ENCODE results near the gene TAF11L5. TPM values are rescaled to one million over a fixed set of nuclear protein-coding genes. Genes with fewer than 3 reads are reported as not detected.
"Not testable (repeated sequence)": the region's sequence is repeated elsewhere in the genome, so short reads cannot be mapped to it uniquely, and the experiment has no call there.

TAF11L5 gene
- total and polyA plus RNA-seq, 2 experiments from 2014 or later, result not detected

DNA sequence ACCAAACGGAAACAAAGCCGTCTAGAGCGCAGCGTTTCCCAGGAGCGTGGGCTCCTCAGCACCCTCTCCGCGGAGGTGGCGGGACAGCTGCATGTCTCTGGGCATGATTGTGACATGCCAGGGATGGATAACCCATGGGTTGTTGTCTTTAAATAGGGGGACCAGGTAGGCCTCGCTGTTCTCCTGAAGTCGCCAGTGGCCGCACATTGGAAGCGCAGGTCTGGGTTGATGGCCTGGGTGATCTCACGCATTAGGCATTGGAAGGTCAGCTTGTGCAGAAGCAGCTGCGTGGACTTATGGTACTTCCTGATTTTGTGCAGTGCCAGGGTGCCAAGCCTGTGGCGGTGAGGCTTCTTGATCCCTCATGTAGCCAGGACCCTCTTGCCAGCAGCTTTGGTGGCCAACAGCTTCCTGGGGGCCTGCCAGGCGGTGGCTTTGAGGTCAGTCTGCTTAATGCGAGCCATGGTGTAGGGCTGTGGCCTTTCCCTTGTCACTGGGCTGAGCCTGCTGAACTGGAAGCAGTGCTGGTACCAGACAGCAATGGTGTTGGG is 13.2 kb upstream of the TAF11L5 start (continued):
- TF ChIP-seq, protein P1, sequence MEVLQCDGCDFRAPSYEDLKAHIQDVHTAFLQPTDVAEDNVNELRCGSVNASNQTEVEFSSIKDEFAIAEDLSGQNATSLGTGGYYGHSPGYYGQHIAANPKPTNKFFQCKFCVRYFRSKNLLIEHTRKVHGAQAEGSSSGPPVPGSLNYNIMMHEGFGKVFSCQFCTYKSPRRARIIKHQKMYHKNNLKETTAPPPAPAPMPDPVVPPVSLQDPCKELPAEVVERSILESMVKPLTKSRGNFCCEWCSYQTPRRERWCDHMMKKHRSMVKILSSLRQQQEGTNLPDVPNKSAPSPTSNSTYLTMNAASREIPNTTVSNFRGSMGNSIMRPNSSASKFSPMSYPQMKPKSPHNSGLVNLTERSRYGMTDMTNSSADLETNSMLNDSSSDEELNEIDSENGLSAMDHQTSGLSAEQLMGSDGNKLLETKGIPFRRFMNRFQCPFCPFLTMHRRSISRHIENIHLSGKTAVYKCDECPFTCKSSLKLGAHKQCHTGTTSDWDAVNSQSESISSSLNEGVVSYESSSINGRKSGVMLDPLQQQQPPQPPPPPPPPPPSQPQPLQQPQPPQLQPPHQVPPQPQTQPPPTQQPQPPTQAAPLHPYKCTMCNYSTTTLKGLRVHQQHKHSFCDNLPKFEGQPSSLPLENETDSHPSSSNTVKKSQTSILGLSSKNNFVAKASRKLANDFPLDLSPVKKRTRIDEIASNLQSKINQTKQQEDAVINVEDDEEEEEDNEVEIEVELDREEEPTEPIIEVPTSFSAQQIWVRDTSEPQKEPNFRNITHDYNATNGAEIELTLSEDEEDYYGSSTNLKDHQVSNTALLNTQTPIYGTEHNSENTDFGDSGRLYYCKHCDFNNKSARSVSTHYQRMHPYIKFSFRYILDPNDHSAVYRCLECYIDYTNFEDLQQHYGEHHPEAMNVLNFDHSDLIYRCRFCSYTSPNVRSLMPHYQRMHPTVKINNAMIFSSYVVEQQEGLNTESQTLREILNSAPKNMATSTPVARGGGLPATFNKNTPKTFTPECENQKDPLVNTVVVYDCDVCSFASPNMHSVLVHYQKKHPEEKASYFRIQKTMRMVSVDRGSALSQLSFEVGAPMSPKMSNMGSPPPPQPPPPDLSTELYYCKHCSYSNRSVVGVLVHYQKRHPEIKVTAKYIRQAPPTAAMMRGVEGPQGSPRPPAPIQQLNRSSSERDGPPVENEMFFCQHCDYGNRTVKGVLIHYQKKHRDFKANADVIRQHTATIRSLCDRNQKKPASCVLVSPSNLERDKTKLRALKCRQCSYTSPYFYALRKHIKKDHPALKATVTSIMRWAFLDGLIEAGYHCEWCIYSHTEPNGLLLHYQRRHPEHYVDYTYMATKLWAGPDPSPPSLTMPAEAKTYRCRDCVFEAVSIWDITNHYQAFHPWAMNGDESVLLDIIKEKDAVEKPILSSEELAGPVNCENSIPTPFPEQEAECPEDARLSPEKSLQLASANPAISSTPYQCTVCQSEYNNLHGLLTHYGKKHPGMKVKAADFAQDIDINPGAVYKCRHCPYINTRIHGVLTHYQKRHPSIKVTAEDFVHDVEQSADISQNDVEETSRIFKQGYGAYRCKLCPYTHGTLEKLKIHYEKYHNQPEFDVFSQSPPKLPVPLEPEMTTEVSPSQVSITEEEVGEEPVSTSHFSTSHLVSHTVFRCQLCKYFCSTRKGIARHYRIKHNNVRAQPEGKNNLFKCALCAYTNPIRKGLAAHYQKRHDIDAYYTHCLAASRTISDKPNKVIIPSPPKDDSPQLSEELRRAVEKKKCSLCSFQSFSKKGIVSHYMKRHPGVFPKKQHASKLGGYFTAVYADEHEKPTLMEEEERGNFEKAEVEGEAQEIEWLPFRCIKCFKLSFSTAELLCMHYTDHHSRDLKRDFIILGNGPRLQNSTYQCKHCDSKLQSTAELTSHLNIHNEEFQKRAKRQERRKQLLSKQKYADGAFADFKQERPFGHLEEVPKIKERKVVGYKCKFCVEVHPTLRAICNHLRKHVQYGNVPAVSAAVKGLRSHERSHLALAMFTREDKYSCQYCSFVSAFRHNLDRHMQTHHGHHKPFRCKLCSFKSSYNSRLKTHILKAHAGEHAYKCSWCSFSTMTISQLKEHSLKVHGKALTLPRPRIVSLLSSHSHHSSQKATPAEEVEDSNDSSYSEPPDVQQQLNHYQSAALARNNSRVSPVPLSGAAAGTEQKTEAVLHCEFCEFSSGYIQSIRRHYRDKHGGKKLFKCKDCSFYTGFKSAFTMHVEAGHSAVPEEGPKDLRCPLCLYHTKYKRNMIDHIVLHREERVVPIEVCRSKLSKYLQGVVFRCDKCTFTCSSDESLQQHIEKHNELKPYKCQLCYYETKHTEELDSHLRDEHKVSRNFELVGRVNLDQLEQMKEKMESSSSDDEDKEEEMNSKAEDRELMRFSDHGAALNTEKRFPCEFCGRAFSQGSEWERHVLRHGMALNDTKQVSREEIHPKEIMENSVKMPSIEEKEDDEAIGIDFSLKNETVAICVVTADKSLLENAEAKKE (CRISPR knock-in tag; IDR thresholded peaks at IDR 0.05), result no peak
- TF ChIP-seq STAT1 (IDR thresholded peaks at IDR 0.05; ENCODE audit: unreplicated experiment) (no peak), ZNF114 (CRISPR knock-in tag; IDR thresholded peaks at IDR 0.05) (no peak), EZH2phosphoT487 (IDR thresholded peaks at IDR 0.05; ENCODE audit: unreplicated experiment) (no peak)
- TF ChIP-seq, protein P2, sequence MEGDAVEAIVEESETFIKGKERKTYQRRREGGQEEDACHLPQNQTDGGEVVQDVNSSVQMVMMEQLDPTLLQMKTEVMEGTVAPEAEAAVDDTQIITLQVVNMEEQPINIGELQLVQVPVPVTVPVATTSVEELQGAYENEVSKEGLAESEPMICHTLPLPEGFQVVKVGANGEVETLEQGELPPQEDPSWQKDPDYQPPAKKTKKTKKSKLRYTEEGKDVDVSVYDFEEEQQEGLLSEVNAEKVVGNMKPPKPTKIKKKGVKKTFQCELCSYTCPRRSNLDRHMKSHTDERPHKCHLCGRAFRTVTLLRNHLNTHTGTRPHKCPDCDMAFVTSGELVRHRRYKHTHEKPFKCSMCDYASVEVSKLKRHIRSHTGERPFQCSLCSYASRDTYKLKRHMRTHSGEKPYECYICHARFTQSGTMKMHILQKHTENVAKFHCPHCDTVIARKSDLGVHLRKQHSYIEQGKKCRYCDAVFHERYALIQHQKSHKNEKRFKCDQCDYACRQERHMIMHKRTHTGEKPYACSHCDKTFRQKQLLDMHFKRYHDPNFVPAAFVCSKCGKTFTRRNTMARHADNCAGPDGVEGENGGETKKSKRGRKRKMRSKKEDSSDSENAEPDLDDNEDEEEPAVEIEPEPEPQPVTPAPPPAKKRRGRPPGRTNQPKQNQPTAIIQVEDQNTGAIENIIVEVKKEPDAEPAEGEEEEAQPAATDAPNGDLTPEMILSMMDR (conservative IDR thresholded peaks at IDR 0.05; ENCODE audit: low read depth in 2 of 2), result no peak

DNA sequence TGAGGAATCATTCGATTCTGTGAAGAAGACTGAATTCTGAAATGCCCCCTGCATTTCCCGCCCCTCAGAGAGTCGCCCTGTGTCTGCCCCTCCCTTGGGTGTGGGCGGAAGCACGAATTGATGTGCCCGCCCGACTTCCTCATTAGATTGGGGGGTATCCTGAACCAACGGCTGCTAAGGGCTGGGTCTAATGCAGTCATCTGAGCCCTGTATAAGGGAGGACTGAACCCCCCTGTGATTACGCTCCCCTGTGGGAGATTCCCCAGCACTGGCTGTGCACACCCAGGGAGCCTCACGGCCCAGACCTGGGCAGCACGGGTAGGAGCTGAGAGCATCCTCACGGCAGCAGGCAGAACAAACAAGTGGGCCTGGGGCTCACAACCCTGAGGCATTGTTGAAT is 7.5 kb upstream of the TAF11L5 start:
- H2AFZ ChIP-seq; H3K79me2 ChIP-seq (replicated peaks; ENCODE audit: insufficient read depth); H3K9me3 Mint-ChIP-seq; H3K4me1 Mint-ChIP-seq; H3K4me3 ChIP-seq; DNase-seq (ENCODE audit: low spot score); H3K36me3 ChIP-seq (ENCODE audit: insufficient read depth); H3K27ac Mint-ChIP-seq; H3K4me1 ChIP-seq (ENCODE audit: insufficient read depth); H3K9me2 ChIP-seq (ENCODE audit: insufficient read depth); H3K4me3 Mint-ChIP-seq; ATAC-seq; H3K27me3 Mint-ChIP-seq (ENCODE audit: insufficient read depth, low read depth, poor library complexity); H3K4me2 ChIP-seq; H3K36me3 Mint-ChIP-seq (ENCODE audit: low read depth); H3K27ac ChIP-seq (ENCODE audit: low read depth); H3K27me3 ChIP-seq (ENCODE audit: insufficient read depth); H4K20me1 ChIP-seq (replicated peaks; ENCODE audit: insufficient read depth); H3F3A ChIP-seq (replicated peaks; ENCODE audit: low read depth): not testable (repeated sequence)

DNA sequence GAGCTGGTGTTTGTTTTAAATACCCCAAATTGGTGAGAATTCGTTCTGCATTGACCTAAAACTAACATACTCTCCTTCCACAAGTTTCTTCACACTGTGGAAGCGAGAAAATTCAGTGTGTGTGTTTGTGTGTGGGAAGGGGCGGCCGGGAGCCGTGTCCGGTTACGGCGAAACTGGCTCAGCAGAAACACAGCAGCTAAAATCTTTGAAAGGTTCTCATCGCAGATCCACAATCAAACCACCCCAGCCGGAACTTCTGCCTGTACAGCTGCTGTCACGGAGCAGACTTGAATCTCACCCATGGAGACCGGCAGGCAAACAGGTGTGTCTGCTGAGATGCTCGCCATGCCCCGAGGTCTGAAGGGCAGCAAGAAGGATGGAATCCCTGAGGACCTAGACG is 7.0 kb upstream of the TAF11L5 start, which contains the start of gene TAF11L3:
TAF11L3 (plus strand) TSS at position 301 of the 400 bp plus-strand sequence.
- H3K27ac ChIP-seq (ENCODE audit: low read depth); H3K27me3 Mint-ChIP-seq (ENCODE audit: insufficient read depth, low read depth, poor library complexity); H3K27me3 ChIP-seq (ENCODE audit: insufficient read depth); H2AFZ ChIP-seq; H3K79me2 ChIP-seq (replicated peaks; ENCODE audit: insufficient read depth); H3K36me3 ChIP-seq (ENCODE audit: insufficient read depth); H3K4me3 ChIP-seq; H3K9me3 Mint-ChIP-seq; H3K9me2 ChIP-seq (ENCODE audit: insufficient read depth); ATAC-seq; H3K27ac Mint-ChIP-seq; H3K4me3 Mint-ChIP-seq; H3K4me1 Mint-ChIP-seq; DNase-seq (ENCODE audit: low spot score); H3K4me1 ChIP-seq (ENCODE audit: insufficient read depth); H4K20me1 ChIP-seq (replicated peaks; ENCODE audit: insufficient read depth); H3F3A ChIP-seq (replicated peaks; ENCODE audit: low read depth); H3K4me2 ChIP-seq; H3K36me3 Mint-ChIP-seq (ENCODE audit: low read depth): not testable (repeated sequence)

DNA sequence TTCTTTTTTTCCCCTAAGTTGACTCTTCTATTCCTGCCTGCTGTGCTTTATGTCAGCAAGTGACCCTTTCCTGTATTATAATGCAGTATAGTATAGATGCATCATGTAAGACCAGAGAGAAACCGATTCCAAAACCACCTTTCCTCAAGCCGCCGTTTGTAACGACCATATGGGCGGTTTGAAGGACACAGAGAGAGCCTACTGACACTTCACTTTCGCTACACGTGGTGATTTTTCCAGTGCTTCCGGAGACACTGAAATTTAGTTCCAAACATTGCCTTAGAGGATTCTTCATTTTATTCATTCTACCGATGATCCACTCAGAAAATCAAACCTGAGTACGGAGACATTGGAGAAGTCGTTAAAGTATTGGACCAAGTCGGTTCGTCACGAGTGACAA is 5.5 kb upstream of the TAF11L5 start:
- H4K20me1 ChIP-seq (replicated peaks; ENCODE audit: insufficient read depth); H3K79me2 ChIP-seq (replicated peaks; ENCODE audit: insufficient read depth); H2AFZ ChIP-seq; H3K4me2 ChIP-seq; H3K9me3 Mint-ChIP-seq; DNase-seq (ENCODE audit: low spot score); H3F3A ChIP-seq (replicated peaks; ENCODE audit: low read depth); H3K27me3 Mint-ChIP-seq (ENCODE audit: insufficient read depth, low read depth, poor library complexity); H3K36me3 Mint-ChIP-seq (ENCODE audit: low read depth); H3K4me3 Mint-ChIP-seq; H3K27ac ChIP-seq (ENCODE audit: low read depth); H3K36me3 ChIP-seq (ENCODE audit: insufficient read depth); H3K27ac Mint-ChIP-seq; H3K4me1 Mint-ChIP-seq; H3K27me3 ChIP-seq (ENCODE audit: insufficient read depth); ATAC-seq; H3K4me3 ChIP-seq; H3K4me1 ChIP-seq (ENCODE audit: insufficient read depth); H3K9me2 ChIP-seq (ENCODE audit: insufficient read depth): not testable (repeated sequence)
